Ascending aorta (tissue), 2 donors: Measurements from ENCODE around the gene MYADML2. TPM values are rescaled to one million over a fixed set of nuclear protein-coding genes. Genes with fewer than 3 reads are reported as not detected.

Experiments
- DNase-seq, 2 donors: peaks; one replicate each; pipeline ENCODE4 v3.0.0-alpha.2; 2019; ENCODE audit warnings: low spot score in 2 of 2
- H3K27ac ChIP-seq, 2 donors: fragments of 200-600 bp; sonication (generic); one replicate each; pipeline ENCODE4 v1.5.1; 2016 to 2017; ENCODE audit warnings: mild to moderate bottlenecking in 1 of 2
- H3K27me3 ChIP-seq: fragments of 200-600 bp; sonication (generic); one replicate; pipeline ENCODE4 v1.5.1; 2017
- H3K36me3 ChIP-seq, 2 donors: fragments of 200-600 bp; sonication (generic); one replicate each; pipeline ENCODE4 v1.5.1; 2016
- H3K4me1 ChIP-seq, 2 donors: fragments of 200-600 bp; sonication (generic); one replicate each; pipeline ENCODE4 v1.5.1; 2016 to 2017; ENCODE audit warnings: mild to moderate bottlenecking in 1 of 2
- H3K4me3 ChIP-seq, 2 donors: fragments of 200-600 bp; sonication (generic); one replicate each; pipeline ENCODE4 v1.5.1; 2016 to 2017; ENCODE audit warnings: mild to moderate bottlenecking in 1 of 2
- H3K9me3 ChIP-seq, 2 donors: fragments of 200-600 bp; sonication (generic); one replicate each; pipeline ENCODE4 v1.5.1; 2016
- CTCF ChIP-seq, 3 experiments: fragments of 200-600 bp in 2 of 3; fragments of 450-650 bp in 1 of 3; sonication (generic) in 2 of 3; IDR thresholded peaks; one replicate each; pipeline ENCODE4 v1.5.1; 2016 to 2019; ENCODE audit warnings: antibody characterized with exemption in 3 of 3, mild to moderate bottlenecking in 1 of 3, moderate library complexity in 1 of 3
- intact Hi-C: fragments of 100-400 bp; cut with DNase I; formaldehyde crosslinking; loops from one replicate; pipeline ENCODE4 v1.15.1; 2023
- total RNA-seq: library from RNA; depleted of rRNA; stranded (reverse); fragments of >200 nt; gene quantifications from one replicate; pipeline ENCODE4 v1.1.0, GENCODE V29; 2016

Gene MYADML2
- total RNA-seq, 1 donor from 2014 or later = not detected

GRCh38 chr17:81931557-81932332 is 15.3 kb downstream of the MYADML2 start:
- Histone ChIP-seq H3K27ac (no peak overlapping the region), H3K36me3 (no peaks in the 10 kb centered on the region), H3K27me3 (no peaks in the 10 kb centered on the region), H3K9me3 (no peaks in the 10 kb centered on the region), H3K4me1 (peaks cover 6 to 10% of the 10 kb centered on the region in 2 donors), H3K4me3 (no peak overlapping the region)
- TF ChIP-seq CTCF (IDR thresholded peaks at IDR 0.05) = no peak
- intact Hi-C loops = no loop called here
- no peak for DNase-seq

- H3K27me3 ChIP-seq = no peaks in the 10 kb centered on the region
Observed at GRCh38 chr17:81931189-81931556, 15.9 kb downstream of the MYADML2 start.

GRCh38 chr17:81930142-81931125 is 16.6 kb downstream of the MYADML2 start:
- no peaks in the 10 kb centered on the region for H3K9me3 ChIP-seq
- peaks cover 9 to 17% of the 10 kb centered on the region in 2 donors for H3K4me1 ChIP-seq
- H3K4me3 ChIP-seq = no peak overlapping the region
- H3K27ac ChIP-seq = no peak overlapping the region
- no peak for DNase-seq
- no peak for TF ChIP-seq CTCF (IDR thresholded peaks at IDR 0.05)
- no peaks in the 10 kb centered on the region for H3K36me3 ChIP-seq
- no peaks in the 10 kb centered on the region for H3K27me3 ChIP-seq
- intact Hi-C loops = no loop called here

More at GRCh38 chr17:81931189-81931556, 15.9 kb downstream of the MYADML2 start:
- H3K36me3 ChIP-seq = no peaks in the 10 kb centered on the region
- TF ChIP-seq CTCF (IDR thresholded peaks at IDR 0.05) = no peak
- intact Hi-C loops = no loop called here
- H3K9me3 ChIP-seq = no peaks in the 10 kb centered on the region
- DNase-seq = no peak
- H3K4me3 ChIP-seq = no peak overlapping the region
- H3K4me1 ChIP-seq = peaks cover 5 to 10% of the 10 kb centered on the region in 2 donors
- H3K27ac ChIP-seq = no peak overlapping the region

GRCh38 chr17:81929253-81930141 is 17.5 kb downstream of the MYADML2 start:
- H3K27ac ChIP-seq = no peak overlapping the region
- no peaks in the 10 kb centered on the region for H3K27me3 ChIP-seq
- H3K9me3 ChIP-seq = no peaks in the 10 kb centered on the region
- intact Hi-C loops = loop anchor here (5.0 kb wide), 2 partner anchors 57 to 168 kb away; partner anchors contain the start of genes ARHGDIA and FASN
- no peak for TF ChIP-seq CTCF (IDR thresholded peaks at IDR 0.05)
- DNase-seq = no peak
- H3K4me1 ChIP-seq = peaks cover 15 to 26% of the 10 kb centered on the region in 2 donors
- H3K4me3 ChIP-seq = no peak overlapping the region
- H3K36me3 ChIP-seq = no peaks in the 10 kb centered on the region
